Fibroblast of gingiva (primary cell): Measurements from ENCODE around the gene CBLN3.
"Not testable (repeated sequence)": the region's sequence is repeated elsewhere in the genome, so short reads cannot be mapped to it uniquely, and the experiment has no call there.

Experiments
- DNase-seq: peaks from one replicate; pipeline ENCODE4 v3.0.0-alpha.2; 2011; ENCODE audit warnings: low read depth

Gene CBLN3

GRCh38 chr14:24403294-24403998 is 26.0 kb downstream of the CBLN3 start:
- no peak for DNase-seq

- DNase-seq = no peak
Measured at GRCh38 chr14:24401810-24402702, 27.4 kb downstream of the CBLN3 start.

- no peak for DNase-seq
Measured at GRCh38 chr14:24399999-24400718, 29.3 kb downstream of the CBLN3 start.

- DNase-seq = no peak
Measured at GRCh38 chr14:24399447-24399822, 30.0 kb downstream of the CBLN3 start.

GRCh38 chr14:24398653-24399446 is 30.6 kb downstream of the CBLN3 start, which contains the start of gene NYNRIN:
NYNRIN (plus strand) TSS chr14:24399003; CDS start chr14:24399247, 244 bp downstream.
- peak; percentile 31 for DNase-seq

GRCh38 chr14:24398293-24398652 is 31.2 kb downstream of the CBLN3 start:
- DNase-seq = no peak

GRCh38 chr14:24397639-24398292 is 31.7 kb downstream of the CBLN3 start:
- no peak for DNase-seq

- DNase-seq = no peak
Measured at GRCh38 chr14:24395609-24396582, 33.6 kb downstream of the CBLN3 start.

- no peak for DNase-seq
Measured at GRCh38 chr14:24394275-24394674, 35.2 kb downstream of the CBLN3 start.

- DNase-seq = no peak
Measured at GRCh38 chr14:24392325-24393091, 37.0 kb downstream of the CBLN3 start.

GRCh38 chr14:24390701-24391468 is 38.6 kb downstream of the CBLN3 start:
- no peak for DNase-seq

- DNase-seq = no peak
Measured at GRCh38 chr14:24389226-24389848, 40.1 kb downstream of the CBLN3 start.

- DNase-seq = no peak
Measured at GRCh38 chr14:24388474-24389179, 40.8 kb downstream of the CBLN3 start.

- DNase-seq = not testable (repeated sequence)
Measured at GRCh38 chr14:24387579-24387978, 41.9 kb downstream of the CBLN3 start.

GRCh38 chr14:24387009-24387345 is 42.5 kb downstream of the CBLN3 start:
- no peak for DNase-seq

- DNase-seq = no peak
Measured at GRCh38 chr14:24385524-24385923, 43.9 kb downstream of the CBLN3 start.

- no peak for DNase-seq
Measured at GRCh38 chr14:24384169-24384568, 45.3 kb downstream of the CBLN3 start.

- no peak for DNase-seq
Measured at GRCh38 chr14:24382064-24382371, 47.5 kb downstream of the CBLN3 start.
